SK-N-SH (cell line): Measurements from ENCODE around the gene UVRAG. TPM values are rescaled to one million over a fixed set of nuclear protein-coding genes. Genes with fewer than 3 reads are reported as not detected.

Experiments
- CTCF ChIA-PET: fragments of 300-600, 350-600 bp; formaldehyde crosslinking; extraction: SDS; loops from one replicate; lab custom pipeline; 2021; lab: Yijun Ruan, JAX
- POLR2A ChIA-PET: fragments of 350-600 bp; sonication (Branson Sonifier 250); formaldehyde crosslinking; extraction: SDS; loops from one replicate; lab custom pipeline; 2020; ENCODE audit warnings: antibody characterized with exemption, inconsistent platforms; lab: Yijun Ruan, JAX
- DNase-seq: peaks from one replicate; pipeline ENCODE4 v3.0.0; 2012
- H2AFZ ChIP-seq: fragments of 200-600 bp; sonication (generic); 2 replicates; pipeline ENCODE4 v1.8.1; 2016; ENCODE audit warnings: antibody characterized with exemption, mild to moderate bottlenecking, low read depth
- H3F3A ChIP-seq: fragments of 200-600 bp; sonication (generic); replicated peaks from 2 replicates; pipeline ENCODE3; 2016; ENCODE audit warnings: antibody characterized with exemption, mild to moderate bottlenecking; ENCODE audit not compliant: insufficient read depth
- H3K27ac ChIP-seq, 2 experiments: fragments of 200-500 bp in 1 of 2; fragments of 200-600 bp in 1 of 2; sonication (Bioruptor generic) in 1 of 2; sonication (generic), shearing (Covaris generic) in 1 of 2; 2 replicates each; pipeline versions ENCODE4 v1.5.1 to v1.6.1; 2014 to 2016; ENCODE audit warnings: low read depth in 2 of 2, inconsistent platforms in 1 of 2, low read length in 1 of 2, mild to moderate bottlenecking in 1 of 2, mixed read lengths in 1 of 2
- H3K27me3 ChIP-seq: fragments of 200-600 bp; sonication (generic), shearing (Covaris generic); 2 replicates; pipeline ENCODE4 v1.6.1; 2016; ENCODE audit warnings: mixed run types; ENCODE audit not compliant: insufficient read depth
- H3K36me3 ChIP-seq, 2 experiments: fragments of 200-500 bp in 1 of 2; fragments of 200-600 bp in 1 of 2; sonication (Bioruptor generic) in 1 of 2; sonication (generic) in 1 of 2; replicated peaks in 1 of 2; 2 replicates each; pipeline versions ENCODE3 to v1.5.1; 2014 to 2016; ENCODE audit warnings: low read length in 1 of 2, mild to moderate bottlenecking in 1 of 2; ENCODE audit not compliant: insufficient read depth in 2 of 2, control insufficient read depth in 1 of 2
- H3K4me1 ChIP-seq, 2 experiments: fragments of 200-500 bp in 1 of 2; fragments of 200-600 bp in 1 of 2; sonication (Bioruptor generic) in 1 of 2; sonication (generic), shearing (Covaris generic) in 1 of 2; 2 replicates each; pipeline versions ENCODE4 v1.5.1 to v1.6.1; 2014 to 2016; ENCODE audit warnings: low read depth in 1 of 2, low read length in 1 of 2, mixed run types in 1 of 2; ENCODE audit not compliant: insufficient read depth in 2 of 2, control insufficient read depth in 1 of 2
- H3K4me2 ChIP-seq: fragments of 200-600 bp; sonication (generic), shearing (Covaris generic); 2 replicates; pipeline ENCODE4 v1.6.1; 2017; ENCODE audit warnings: mixed run types
- H3K4me3 ChIP-seq, 2 experiments: fragments of 200-500 bp in 1 of 2; fragments of 200-600 bp in 1 of 2; sonication (Bioruptor generic) in 1 of 2; sonication (generic), shearing (Covaris generic) in 1 of 2; 2 replicates each; pipeline versions ENCODE4 v1.5.1 to v1.8.1; 2014 to 2016; ENCODE audit warnings: low read depth in 2 of 2, inconsistent platforms in 1 of 2, low read length in 1 of 2, mild to moderate bottlenecking in 1 of 2, mixed read lengths in 1 of 2, moderate library complexity in 1 of 2
- H3K79me2 ChIP-seq: fragments of 200-600 bp; sonication (generic); 2 replicates; pipeline ENCODE4 v1.8.1; 2017; ENCODE audit warnings: mild to moderate bottlenecking; ENCODE audit not compliant: insufficient read depth
- H3K9ac ChIP-seq: fragments of 200-600 bp; sonication (generic); 2 replicates; pipeline ENCODE4 v1.6.1; 2017; ENCODE audit warnings: mixed run types
- H3K9me2 ChIP-seq: fragments of 200-600 bp; sonication (generic); 2 replicates; pipeline ENCODE4 v1.6.1; 2017; ENCODE audit warnings: mixed run types
- H3K9me3 ChIP-seq: fragments of 200-600 bp; sonication (generic); 2 replicates; pipeline ENCODE4 v1.6.1; 2017; ENCODE audit warnings: mixed run types, mild to moderate bottlenecking, moderate library complexity
- H4K20me1 ChIP-seq: fragments of 200-600 bp; sonication (generic); 2 replicates; pipeline ENCODE4 v1.6.1; 2017; ENCODE audit warnings: mild to moderate bottlenecking, mixed run types; ENCODE audit not compliant: insufficient read depth
- EP300 ChIP-seq, 2 experiments: IDR thresholded peaks; 2 replicates each; pipeline versions ENCODE4 v1.4.0 to v1.6.1; 2012; ENCODE audit warnings: borderline replicate concordance in 1 of 2, low read depth in 1 of 2, low read length in 1 of 2
- EZH2phosphoT487 ChIP-seq: fragments of 200-600 bp; sonication (generic); IDR thresholded peaks from 2 replicates; pipeline ENCODE4 v1.6.1; 2017; ENCODE audit warnings: low read depth, mixed run types, mild to moderate bottlenecking, antibody characterized with exemption, moderate library complexity, borderline replicate concordance
- FOSL2 ChIP-seq: IDR thresholded peaks from 2 replicates; pipeline ENCODE4 v1.4.0; 2012; ENCODE audit warnings: low read depth, mild to moderate bottlenecking, moderate library complexity, borderline replicate concordance
- FOXJ3 ChIP-seq: sonication (generic); formaldehyde crosslinking; IDR thresholded peaks from 2 replicates; pipeline ENCODE4 v1.5.1; 2020; ENCODE audit warnings: mild to moderate bottlenecking, missing genetic modification reagents
- GABPA ChIP-seq: IDR thresholded peaks from 2 replicates; pipeline ENCODE4 v1.4.0; 2012; ENCODE audit warnings: low read depth, mild to moderate bottlenecking
- GATA2 ChIP-seq: sonication (generic); formaldehyde crosslinking; IDR thresholded peaks from 2 replicates; pipeline ENCODE4 v1.5.0; 2020; ENCODE audit warnings: mild to moderate bottlenecking, missing genetic modification reagents
- MAX ChIP-seq: IDR thresholded peaks from 2 replicates; pipeline ENCODE4 v1.4.0; 2012; ENCODE audit warnings: low read depth
- MEF2A ChIP-seq: IDR thresholded peaks from 2 replicates; pipeline ENCODE4 v1.4.0; 2012; ENCODE audit warnings: low read depth, borderline replicate concordance
- RAD21 ChIP-seq: IDR thresholded peaks from 2 replicates; pipeline ENCODE4 v1.6.1; 2012; ENCODE audit warnings: mild to moderate bottlenecking, low read length
- RCOR1 ChIP-seq: fragments of 150-350 bp; IDR thresholded peaks from 2 replicates; pipeline ENCODE4 v1.6.1; 2017; ENCODE audit warnings: antibody characterized with exemption, low read length
- RFX5 ChIP-seq: IDR thresholded peaks from 2 replicates; pipeline ENCODE4 v1.6.1; 2012; ENCODE audit warnings: mild to moderate bottlenecking, improper control_type of control experiment, low read length
- SMC3 ChIP-seq: IDR thresholded peaks from 2 replicates; pipeline ENCODE4 v1.6.1; 2012; ENCODE audit warnings: low read depth, low read length, improper control_type of control experiment
- TAF1 ChIP-seq: IDR thresholded peaks from 2 replicates; pipeline ENCODE4 v1.6.1; 2012; ENCODE audit warnings: low read depth, mild to moderate bottlenecking, low read length, moderate library complexity, borderline replicate concordance
- ZBTB33 ChIP-seq: IDR thresholded peaks from 2 replicates; pipeline ENCODE4 v1.4.0; 2012; ENCODE audit warnings: low read depth, borderline replicate concordance
- WGBS: methylation state at CpG from one replicate; pipeline ENCODE4 v1.1.6; 2017; ENCODE audit warnings: low lambda C conversion rate; 5-methylcytosine and 5-hydroxymethylcytosine counted together
- polyA plus RNA-seq, 3 experiments: library from polyadenylated mRNA; depleted of rRNA; stranded (reverse); fragments of >200 nt; gene quantifications; 2 replicates each; pipeline ENCODE4 v1.2.3, GENCODE V29; 2012
- TF ChIP-seq, protein P1 (sequence below): fragments of 200-600 bp; sonication (generic); IDR thresholded peaks from 2 replicates; pipeline ENCODE4 v1.6.1; 2017; ENCODE audit warnings: antibody characterized with exemption, mild to moderate bottlenecking, moderate library complexity
- TF ChIP-seq, protein P2 (sequence below): fragments of 150-350 bp; IDR thresholded peaks from 2 replicates; pipeline ENCODE4 v1.6.1; 2017; ENCODE audit warnings: antibody characterized with exemption, low read length, low read depth, borderline replicate concordance
- TF ChIP-seq, protein P3 (sequence below): IDR thresholded peaks from 2 replicates; pipeline ENCODE4 v1.6.1; 2012; ENCODE audit warnings: mild to moderate bottlenecking, low read depth, low read length, moderate library complexity
- TF ChIP-seq, protein P4 (sequence below): IDR thresholded peaks from 2 replicates; pipeline ENCODE4; 2012

UVRAG gene
- polyA plus RNA-seq, 1 of the 3 experiments (the other 2 are of a cell fraction), result 5.8 TPM

DNA sequence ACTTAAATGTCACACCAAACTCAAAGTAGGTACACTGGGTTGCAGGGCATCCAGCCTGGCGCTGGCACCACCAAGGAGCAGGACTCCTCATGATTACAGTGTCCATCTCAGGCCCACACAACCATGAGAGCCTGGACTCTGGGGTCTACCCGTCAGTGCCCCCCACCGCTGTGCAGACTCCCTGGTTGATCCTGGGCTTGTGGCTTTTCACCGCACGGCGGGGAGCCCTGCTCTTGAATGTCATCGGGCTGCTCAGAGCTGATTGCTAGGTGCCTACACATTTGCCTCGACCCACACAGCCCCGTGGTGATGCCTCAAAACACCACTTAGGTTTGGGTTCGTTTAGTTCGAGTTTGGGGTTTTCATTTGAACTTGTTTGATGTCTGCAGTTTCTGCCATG is 328.3 kb downstream of the UVRAG start:
- Histone ChIP-seq H3K9ac (no peak overlapping the region), H3K9me2 (no peaks in the 10 kb centered on the region), H3K4me3 (no peak overlapping the region), H3K36me3 (peaks cover 0 to 10% of the 10 kb centered on the region in 2 experiments), H3K9me3 (no peaks in the 10 kb centered on the region), H3K4me1 (no peaks in the 10 kb centered on the region), H3K27me3 (no peaks in the 10 kb centered on the region), H4K20me1 (no peaks in the 10 kb centered on the region), H3K4me2 (no peak overlapping the region), H3K79me2 (no peaks in the 10 kb centered on the region), H2AFZ (no peak overlapping the region), H3K27ac (no peak overlapping the region), H3F3A (no peaks in the 10 kb centered on the region)
- CTCF ChIA-PET, result interaction anchor here (1.4 to 1.5 kb wide), 3 partner anchors 8 to 246 kb away, joined by 3 to 4 read pairs (median 3); no protein-coding TSS in a partner anchor
- 96% methylated on average over 9 of the region's 11 CpGs for WGBS
- POLR2A ChIA-PET, result no interaction called here
- no peak for DNase-seq
- TF ChIP-seq FOSL2 (no peak), SMC3 (no peak), MAX (no peak), TAF1 (no peak), GABPA (no peak), GATA2 (CRISPR knock-in tag) (no peak), EZH2phosphoT487 (no peak), RFX5 (no peak), EP300 (IDR thresholded peaks at IDR 0.05; ENCODE audit: borderline replicate concordance in 1 of 2, low read depth in 1 of 2, low read length in 1 of 2) (no peak), FOXJ3 (no peak), ZBTB33 (no peak), RCOR1 (no peak), MEF2A (no peak), RAD21 (no peak)
- TF ChIP-seq, protein P1, sequence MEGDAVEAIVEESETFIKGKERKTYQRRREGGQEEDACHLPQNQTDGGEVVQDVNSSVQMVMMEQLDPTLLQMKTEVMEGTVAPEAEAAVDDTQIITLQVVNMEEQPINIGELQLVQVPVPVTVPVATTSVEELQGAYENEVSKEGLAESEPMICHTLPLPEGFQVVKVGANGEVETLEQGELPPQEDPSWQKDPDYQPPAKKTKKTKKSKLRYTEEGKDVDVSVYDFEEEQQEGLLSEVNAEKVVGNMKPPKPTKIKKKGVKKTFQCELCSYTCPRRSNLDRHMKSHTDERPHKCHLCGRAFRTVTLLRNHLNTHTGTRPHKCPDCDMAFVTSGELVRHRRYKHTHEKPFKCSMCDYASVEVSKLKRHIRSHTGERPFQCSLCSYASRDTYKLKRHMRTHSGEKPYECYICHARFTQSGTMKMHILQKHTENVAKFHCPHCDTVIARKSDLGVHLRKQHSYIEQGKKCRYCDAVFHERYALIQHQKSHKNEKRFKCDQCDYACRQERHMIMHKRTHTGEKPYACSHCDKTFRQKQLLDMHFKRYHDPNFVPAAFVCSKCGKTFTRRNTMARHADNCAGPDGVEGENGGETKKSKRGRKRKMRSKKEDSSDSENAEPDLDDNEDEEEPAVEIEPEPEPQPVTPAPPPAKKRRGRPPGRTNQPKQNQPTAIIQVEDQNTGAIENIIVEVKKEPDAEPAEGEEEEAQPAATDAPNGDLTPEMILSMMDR, result no peak
- TF ChIP-seq, protein P2, sequence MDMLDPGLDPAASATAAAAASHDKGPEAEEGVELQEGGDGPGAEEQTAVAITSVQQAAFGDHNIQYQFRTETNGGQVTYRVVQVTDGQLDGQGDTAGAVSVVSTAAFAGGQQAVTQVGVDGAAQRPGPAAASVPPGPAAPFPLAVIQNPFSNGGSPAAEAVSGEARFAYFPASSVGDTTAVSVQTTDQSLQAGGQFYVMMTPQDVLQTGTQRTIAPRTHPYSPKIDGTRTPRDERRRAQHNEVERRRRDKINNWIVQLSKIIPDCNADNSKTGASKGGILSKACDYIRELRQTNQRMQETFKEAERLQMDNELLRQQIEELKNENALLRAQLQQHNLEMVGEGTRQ, result no peak
- TF ChIP-seq, protein P3, sequence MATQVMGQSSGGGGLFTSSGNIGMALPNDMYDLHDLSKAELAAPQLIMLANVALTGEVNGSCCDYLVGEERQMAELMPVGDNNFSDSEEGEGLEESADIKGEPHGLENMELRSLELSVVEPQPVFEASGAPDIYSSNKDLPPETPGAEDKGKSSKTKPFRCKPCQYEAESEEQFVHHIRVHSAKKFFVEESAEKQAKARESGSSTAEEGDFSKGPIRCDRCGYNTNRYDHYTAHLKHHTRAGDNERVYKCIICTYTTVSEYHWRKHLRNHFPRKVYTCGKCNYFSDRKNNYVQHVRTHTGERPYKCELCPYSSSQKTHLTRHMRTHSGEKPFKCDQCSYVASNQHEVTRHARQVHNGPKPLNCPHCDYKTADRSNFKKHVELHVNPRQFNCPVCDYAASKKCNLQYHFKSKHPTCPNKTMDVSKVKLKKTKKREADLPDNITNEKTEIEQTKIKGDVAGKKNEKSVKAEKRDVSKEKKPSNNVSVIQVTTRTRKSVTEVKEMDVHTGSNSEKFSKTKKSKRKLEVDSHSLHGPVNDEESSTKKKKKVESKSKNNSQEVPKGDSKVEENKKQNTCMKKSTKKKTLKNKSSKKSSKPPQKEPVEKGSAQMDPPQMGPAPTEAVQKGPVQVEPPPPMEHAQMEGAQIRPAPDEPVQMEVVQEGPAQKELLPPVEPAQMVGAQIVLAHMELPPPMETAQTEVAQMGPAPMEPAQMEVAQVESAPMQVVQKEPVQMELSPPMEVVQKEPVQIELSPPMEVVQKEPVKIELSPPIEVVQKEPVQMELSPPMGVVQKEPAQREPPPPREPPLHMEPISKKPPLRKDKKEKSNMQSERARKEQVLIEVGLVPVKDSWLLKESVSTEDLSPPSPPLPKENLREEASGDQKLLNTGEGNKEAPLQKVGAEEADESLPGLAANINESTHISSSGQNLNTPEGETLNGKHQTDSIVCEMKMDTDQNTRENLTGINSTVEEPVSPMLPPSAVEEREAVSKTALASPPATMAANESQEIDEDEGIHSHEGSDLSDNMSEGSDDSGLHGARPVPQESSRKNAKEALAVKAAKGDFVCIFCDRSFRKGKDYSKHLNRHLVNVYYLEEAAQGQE, result no peak
- TF ChIP-seq, protein P4, sequence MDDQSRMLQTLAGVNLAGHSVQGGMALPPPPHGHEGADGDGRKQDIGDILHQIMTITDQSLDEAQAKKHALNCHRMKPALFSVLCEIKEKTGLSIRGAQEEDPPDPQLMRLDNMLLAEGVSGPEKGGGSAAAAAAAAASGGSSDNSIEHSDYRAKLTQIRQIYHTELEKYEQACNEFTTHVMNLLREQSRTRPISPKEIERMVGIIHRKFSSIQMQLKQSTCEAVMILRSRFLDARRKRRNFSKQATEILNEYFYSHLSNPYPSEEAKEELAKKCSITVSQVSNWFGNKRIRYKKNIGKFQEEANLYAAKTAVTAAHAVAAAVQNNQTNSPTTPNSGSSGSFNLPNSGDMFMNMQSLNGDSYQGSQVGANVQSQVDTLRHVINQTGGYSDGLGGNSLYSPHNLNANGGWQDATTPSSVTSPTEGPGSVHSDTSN, result no peak
